ENCODE data around the gene UBR2. TPM values are rescaled to one million over a fixed set of nuclear protein-coding genes. Genes with fewer than 3 reads are reported as not detected.

Gene UBR2
- total and polyA plus RNA-seq, 9 of the 15 experiments (the other 6 are each of a cell fraction or from before 2014, with no cell fraction given) = 9.1 to 38.9 (median 23.4) TPM

DNA sequence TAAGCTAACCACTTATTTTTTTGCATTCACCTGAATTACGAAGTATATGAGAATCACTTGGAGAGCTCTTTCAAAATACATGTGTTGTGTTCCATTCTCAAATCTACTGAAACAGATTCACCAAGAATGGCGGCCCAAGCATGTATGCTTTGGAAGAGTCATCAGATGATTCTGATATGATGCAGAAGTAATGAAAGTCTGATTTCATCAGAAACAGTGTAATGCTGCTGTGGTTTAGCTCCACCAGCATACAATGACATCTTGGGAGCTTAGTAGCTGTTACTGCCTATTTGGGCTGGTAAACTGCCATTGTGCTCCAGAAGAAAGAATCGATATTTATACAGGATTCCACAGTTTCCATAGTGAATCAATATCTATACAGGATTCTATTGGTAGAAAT is 52.9 kb downstream of the UBR2 start:
- no peak for FAIRE-seq
- 92% methylated on average over 3 of the region's 3 CpGs for WGBS (ENCODE audit: insufficient coverage, low coverage, missing lambda C conversion rate)
- H4K20me1 ChIP-seq (replicated peaks; ENCODE audit: control insufficient read depth, insufficient read depth, low read length) = no peaks in the 10 kb centered on the region
- H3K27ac ChIP-seq (ENCODE audit: extremely low read depth, low read depth, low read length) = no peak overlapping the region
- no peak overlapping the region for H3K4me2 ChIP-seq (ENCODE audit: insufficient read depth, low read length)
- no peaks in the 10 kb centered on the region for H3K4me1 ChIP-seq (replicated peaks in 1 of 2; ENCODE audit: control insufficient read depth in 2 of 2, insufficient read depth in 2 of 2, low read length in 2 of 2)
- no TSS peak for BruUV-seq (replicated peaks)
- ATAC-seq = no peak
- TF ChIP-seq, protein P1, sequence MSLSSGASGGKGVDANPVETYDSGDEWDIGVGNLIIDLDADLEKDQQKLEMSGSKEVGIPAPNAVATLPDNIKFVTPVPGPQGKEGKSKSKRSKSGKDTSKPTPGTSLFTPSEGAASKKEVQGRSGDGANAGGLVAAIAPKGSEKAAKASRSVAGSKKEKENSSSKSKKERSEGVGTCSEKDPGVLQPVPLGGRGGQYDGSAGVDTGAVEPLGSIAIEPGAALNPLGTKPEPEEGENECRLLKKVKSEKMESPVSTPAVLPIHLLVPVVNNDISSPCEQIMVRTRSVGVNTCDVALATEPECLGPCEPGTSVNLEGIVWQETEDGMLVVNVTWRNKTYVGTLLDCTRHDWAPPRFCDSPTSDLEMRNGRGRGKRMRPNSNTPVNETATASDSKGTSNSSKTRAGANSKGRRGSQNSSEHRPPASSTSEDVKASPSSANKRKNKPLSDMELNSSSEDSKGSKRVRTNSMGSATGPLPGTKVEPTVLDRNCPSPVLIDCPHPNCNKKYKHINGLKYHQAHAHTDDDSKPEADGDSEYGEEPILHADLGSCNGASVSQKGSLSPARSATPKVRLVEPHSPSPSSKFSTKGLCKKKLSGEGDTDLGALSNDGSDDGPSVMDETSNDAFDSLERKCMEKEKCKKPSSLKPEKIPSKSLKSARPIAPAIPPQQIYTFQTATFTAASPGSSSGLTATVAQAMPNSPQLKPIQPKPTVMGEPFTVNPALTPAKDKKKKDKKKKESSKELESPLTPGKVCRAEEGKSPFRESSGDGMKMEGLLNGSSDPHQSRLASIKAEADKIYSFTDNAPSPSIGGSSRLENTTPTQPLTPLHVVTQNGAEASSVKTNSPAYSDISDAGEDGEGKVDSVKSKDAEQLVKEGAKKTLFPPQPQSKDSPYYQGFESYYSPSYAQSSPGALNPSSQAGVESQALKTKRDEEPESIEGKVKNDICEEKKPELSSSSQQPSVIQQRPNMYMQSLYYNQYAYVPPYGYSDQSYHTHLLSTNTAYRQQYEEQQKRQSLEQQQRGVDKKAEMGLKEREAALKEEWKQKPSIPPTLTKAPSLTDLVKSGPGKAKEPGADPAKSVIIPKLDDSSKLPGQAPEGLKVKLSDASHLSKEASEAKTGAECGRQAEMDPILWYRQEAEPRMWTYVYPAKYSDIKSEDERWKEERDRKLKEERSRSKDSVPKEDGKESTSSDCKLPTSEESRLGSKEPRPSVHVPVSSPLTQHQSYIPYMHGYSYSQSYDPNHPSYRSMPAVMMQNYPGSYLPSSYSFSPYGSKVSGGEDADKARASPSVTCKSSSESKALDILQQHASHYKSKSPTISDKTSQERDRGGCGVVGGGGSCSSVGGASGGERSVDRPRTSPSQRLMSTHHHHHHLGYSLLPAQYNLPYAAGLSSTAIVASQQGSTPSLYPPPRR (CRISPR knock-in tag; IDR thresholded peaks at IDR 0.05; ENCODE audit: borderline replicate concordance) = no peak
- TF ChIP-seq ASH1L (IDR thresholded peaks at IDR 0.05; ENCODE audit: borderline replicate concordance, low read depth, partially characterized antibody) = no peak
- TF ChIP-seq SPI1 (IDR thresholded peaks at IDR 0.05; ENCODE audit: borderline replicate concordance, low read depth, low read length) = no peak
- no peak for TF ChIP-seq ZBTB7A (IDR thresholded peaks at IDR 0.05; ENCODE audit: borderline replicate concordance, control insufficient read depth, low read depth, low read length)
- TF ChIP-seq KDM2B (CRISPR knock-in tag; IDR thresholded peaks at IDR 0.05) = no peak
- TF ChIP-seq ZSCAN32 (CRISPR knock-in tag; IDR thresholded peaks at IDR 0.05) = no peak
- TF ChIP-seq REST (IDR thresholded peaks at IDR 0.05; ENCODE audit: borderline replicate concordance) = no peak
- TF ChIP-seq REST (CRISPR knock-in tag; IDR thresholded peaks at IDR 0.05; ENCODE audit: low read depth) = no peak
- no peaks in the 10 kb centered on the region for H3K9me1 ChIP-seq (ENCODE audit: control insufficient read depth, insufficient read depth, low read length)
- H3K9ac ChIP-seq (ENCODE audit: insufficient read depth in 1 of 2, low read depth in 2 of 2, low read length in 2 of 2) = no peak overlapping the region
- ChIA-PET POLR2A (no interaction called here), CTCF (ENCODE audit: low intra/inter-chr PET ratio) (no interaction called here)
- peaks cover 46% of the 10 kb centered on the region for H3K36me3 ChIP-seq (ENCODE audit: control insufficient read depth, insufficient read depth, low read length)
- intact Hi-C loops (cut with micrococcal nuclease) (no loop called here), in situ Hi-C loops (cut with MboI) (no loop called here)
- no peak for DNase-seq (ENCODE audit: extremely low read depth in 1 of 4, low spot score in 3 of 4)
- no peaks in the 10 kb centered on the region for H3K9me3 ChIP-seq (replicated peaks; ENCODE audit: control insufficient read depth, insufficient read depth, low read depth, low read length)
- no peaks in the 10 kb centered on the region for H3K27me3 ChIP-seq (ENCODE audit: control insufficient read depth in 2 of 2, insufficient read depth in 2 of 2, low read length in 2 of 2)
- H3K79me2 ChIP-seq (ENCODE audit: control insufficient read depth, insufficient read depth, low read length) = no peaks in the 10 kb centered on the region
- H3K4me3 ChIP-seq = no peak overlapping the region
- no peak overlapping the region for H2AFZ ChIP-seq (ENCODE audit: low read depth, low read length)
